ENCODE data around the gene VRTN.
A peak's percentile ranks its signal among the peaks of the same experiment; 100 is the strongest.

VRTN gene

GRCh38 chr14:74350928-74351323 lies 2.7 kb downstream of the VRTN start:
- TF ChIP-seq CTCF (conservative IDR thresholded peaks at IDR 0.05) = no peak

GRCh38 chr14:74356892-74357575 lies 8.8 kb downstream of the VRTN start:
- H3K27ac ChIP-seq = no peak overlapping the region
- no peak for TF ChIP-seq CTCF (conservative IDR thresholded peaks at IDR 0.05)

More at GRCh38 chr14:74350928-74351323, 2.7 kb downstream of the VRTN start:
- no peak overlapping the region for H3K27ac ChIP-seq

- no peak overlapping the region for H3K27ac ChIP-seq
- TF ChIP-seq CTCF (conservative IDR thresholded peaks at IDR 0.05) = no peak
These were observed 9.3 kb downstream of the VRTN start for GRCh38 chr14:74357585-74357984.

GRCh38 chr14:74358176-74358829 lies 10.0 kb downstream of the VRTN start:
- no peak overlapping the region for H3K27ac ChIP-seq
- no peak for TF ChIP-seq CTCF (conservative IDR thresholded peaks at IDR 0.05)

GRCh38 chr14:74360163-74360562 lies 11.9 kb downstream of the VRTN start:
- H3K27ac ChIP-seq = no peak overlapping the region
- TF ChIP-seq CTCF (conservative IDR thresholded peaks at IDR 0.05) = no peak

- H3K27ac ChIP-seq = no peak overlapping the region
- TF ChIP-seq CTCF (conservative IDR thresholded peaks at IDR 0.05) = peak; percentile 94
These were observed 14.2 kb downstream of the VRTN start for GRCh38 chr14:74362361-74362915.

GRCh38 chr14:74364271-74364880 lies 16.1 kb downstream of the VRTN start:
- no peak for TF ChIP-seq CTCF (conservative IDR thresholded peaks at IDR 0.05)
- H3K27ac ChIP-seq = no peak overlapping the region
